ENCODE results near the gene MAPRE2. TPM values are rescaled to one million over a fixed set of nuclear protein-coding genes. Genes with fewer than 3 reads are reported as not detected.

MAPRE2 gene
- total RNA-seq, 1 donor from 2014 or later: 120 TPM

DNA sequence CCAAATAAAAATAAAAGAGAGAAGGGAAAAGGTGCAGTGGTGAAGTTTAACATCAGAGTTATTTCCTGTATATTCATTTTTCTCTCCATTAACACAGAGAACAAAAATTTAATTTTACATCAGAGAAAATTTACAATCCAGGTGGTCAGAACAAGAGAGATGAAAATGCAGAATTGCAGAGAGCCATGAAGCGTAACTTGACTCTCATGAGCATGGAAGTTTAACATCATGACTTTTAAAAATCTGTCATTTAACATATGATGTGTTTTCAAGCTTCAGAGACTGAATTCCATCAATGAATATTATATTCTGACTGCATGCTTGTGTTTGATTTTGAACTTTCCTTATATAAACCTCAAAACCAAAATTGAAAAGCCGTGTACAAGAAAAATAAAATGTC is 120.3 kb downstream of the MAPRE2 start:
- H3K27me3 ChIP-seq (ENCODE audit: low read depth): no peaks in the 10 kb centered on the region
- H3K4me3 ChIP-seq: no peak overlapping the region
- no peak for DNase-seq
- TF ChIP-seq CTCF (IDR thresholded peaks at IDR 0.05; ENCODE audit: borderline replicate concordance): no peak
- H3K9me3 ChIP-seq (replicated peaks): no peaks in the 10 kb centered on the region
- intact Hi-C loops (cut with micrococcal nuclease): no loop called here
- no peaks in the 10 kb centered on the region for H3K36me3 ChIP-seq
- H3K27ac ChIP-seq (replicated peaks): no peak overlapping the region
- H3K4me1 ChIP-seq: peaks cover 20% of the 10 kb centered on the region

GRCh38 chr18:35161934-35162333 is 120.7 kb downstream of the MAPRE2 start:
- H3K27me3 ChIP-seq (ENCODE audit: low read depth): no peaks in the 10 kb centered on the region
- DNase-seq: no peak
- H3K4me3 ChIP-seq: no peak overlapping the region
- intact Hi-C loops (cut with micrococcal nuclease): no loop called here
- H3K9me3 ChIP-seq (replicated peaks): no peaks in the 10 kb centered on the region
- H3K36me3 ChIP-seq: no peaks in the 10 kb centered on the region
- H3K4me1 ChIP-seq: peaks cover 20% of the 10 kb centered on the region
- H3K27ac ChIP-seq (replicated peaks): no peak overlapping the region
- no peak for TF ChIP-seq CTCF (IDR thresholded peaks at IDR 0.05; ENCODE audit: borderline replicate concordance)

- H3K9me3 ChIP-seq (replicated peaks): no peaks in the 10 kb centered on the region
- H3K27me3 ChIP-seq (ENCODE audit: low read depth): no peaks in the 10 kb centered on the region
- no peak for DNase-seq
- TF ChIP-seq CTCF (IDR thresholded peaks at IDR 0.05; ENCODE audit: borderline replicate concordance): no peak
- no peaks in the 10 kb centered on the region for H3K36me3 ChIP-seq
- H3K4me3 ChIP-seq: no peak overlapping the region
- peak overlapping the region; percentile 71 for H3K27ac ChIP-seq (replicated peaks)
- peaks cover 20% of the 10 kb centered on the region for H3K4me1 ChIP-seq
- intact Hi-C loops (cut with micrococcal nuclease): no loop called here
Measured at GRCh38 chr18:35163014-35163539, 121.9 kb downstream of the MAPRE2 start.

GRCh38 chr18:35163721-35164120 is 122.5 kb downstream of the MAPRE2 start:
- Histone ChIP-seq H3K4me1 (peaks cover 20% of the 10 kb centered on the region), H3K27me3 (ENCODE audit: low read depth) (no peaks in the 10 kb centered on the region), H3K4me3 (no peak overlapping the region), H3K36me3 (no peaks in the 10 kb centered on the region), H3K9me3 (replicated peaks) (no peaks in the 10 kb centered on the region), H3K27ac (replicated peaks) (peak overlapping the region; percentile 71)
- TF ChIP-seq CTCF (IDR thresholded peaks at IDR 0.05; ENCODE audit: borderline replicate concordance): no peak
- intact Hi-C loops (cut with micrococcal nuclease): no loop called here
- no peak for DNase-seq

DNA sequence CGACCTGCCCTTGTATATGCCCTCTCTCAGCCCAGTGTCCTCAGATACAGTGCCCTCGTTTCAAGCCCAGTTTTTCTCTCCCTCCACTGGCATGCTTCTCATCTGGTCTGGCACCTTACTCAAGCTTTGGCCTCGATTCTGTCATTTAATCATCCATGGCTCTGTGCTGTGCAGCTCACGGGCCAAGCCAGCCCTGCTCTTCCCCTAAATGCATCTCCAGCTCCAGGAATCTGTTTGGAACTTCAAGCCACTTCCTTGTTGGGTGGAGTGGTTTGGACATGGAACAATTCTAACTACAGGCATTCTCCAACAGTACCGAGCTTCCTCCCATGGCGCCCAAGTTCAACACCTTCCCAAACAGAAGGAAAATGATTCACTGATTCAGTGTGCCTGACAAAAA is 122.9 kb downstream of the MAPRE2 start:
- no peak for DNase-seq
- H3K36me3 ChIP-seq: no peaks in the 10 kb centered on the region
- TF ChIP-seq CTCF (IDR thresholded peaks at IDR 0.05; ENCODE audit: borderline replicate concordance): no peak
- intact Hi-C loops (cut with micrococcal nuclease): no loop called here
- peak overlapping the region; percentile 71 for H3K27ac ChIP-seq (replicated peaks)
- H3K27me3 ChIP-seq (ENCODE audit: low read depth): no peaks in the 10 kb centered on the region
- no peak overlapping the region for H3K4me3 ChIP-seq
- H3K9me3 ChIP-seq (replicated peaks): no peaks in the 10 kb centered on the region
- H3K4me1 ChIP-seq: peaks cover 20% of the 10 kb centered on the region
